SU-DHL-6 (cell line): ENCODE measurements around the gene EIF4G2.

Experiments
- H2AFZ ChIP-seq: fragments of 200-600 bp; sonication (generic); 2 replicates; pipeline ENCODE4 v1.6.1; 2014; ENCODE audit warnings: low read depth, mild to moderate bottlenecking, moderate library complexity, mixed read lengths, antibody characterized with exemption, low read length; ENCODE audit not compliant: severe bottlenecking
- H3F3A ChIP-seq: fragments of 200-600 bp; shearing (Covaris generic); 2 replicates; pipeline ENCODE4 v1.6.0; 2016; ENCODE audit warnings: antibody characterized with exemption, mild to moderate bottlenecking; ENCODE audit not compliant: insufficient read depth
- H3K27ac ChIP-seq: fragments of 200-600 bp; sonication (generic); 2 replicates; pipeline ENCODE4 v1.5.1; 2016; ENCODE audit warnings: low read depth, mild to moderate bottlenecking, low read length, moderate library complexity, mixed read lengths
- H3K27me3 ChIP-seq: fragments of 200-600 bp; sonication (generic), shearing (Covaris generic); 2 replicates; pipeline ENCODE4 v1.6.0; 2014; ENCODE audit warnings: mild to moderate bottlenecking, low read length
- H3K36me3 ChIP-seq: fragments of 200-600 bp; sonication (generic); 2 replicates; pipeline ENCODE4 v1.6.1; 2014; ENCODE audit warnings: mild to moderate bottlenecking, low read length, mixed read lengths
- H3K4me2 ChIP-seq: fragments of 300-600, 200-600 bp; shearing (Covaris generic), sonication (generic); 2 replicates; pipeline ENCODE4 v1.6.0; 2014; ENCODE audit warnings: low read length, low read depth, mild to moderate bottlenecking; ENCODE audit not compliant: poor library complexity, severe bottlenecking
- H3K4me3 ChIP-seq: fragments of 200-600 bp; sonication (generic); 2 replicates; pipeline ENCODE4 v1.5.1; 2014; ENCODE audit warnings: antibody characterized with exemption, low read length, mild to moderate bottlenecking, mixed read lengths; ENCODE audit not compliant: insufficient read depth, poor library complexity, severe bottlenecking
- H3K79me2 ChIP-seq: fragments of 200-600 bp; sonication (generic); 2 replicates; pipeline ENCODE4 v1.6.1; 2014; ENCODE audit warnings: mild to moderate bottlenecking, low read length, moderate library complexity; ENCODE audit not compliant: insufficient read depth
- H3K9ac ChIP-seq: fragments of 200-600 bp; sonication (generic); 2 replicates; pipeline ENCODE4 v1.7.0; 2014; ENCODE audit warnings: mild to moderate bottlenecking, low read length
- H3K9me2 ChIP-seq: fragments of 200-600 bp; sonication (generic); replicated peaks from 2 replicates; pipeline ENCODE4 v1.6.1; 2014; ENCODE audit warnings: low read length; ENCODE audit not compliant: insufficient read depth
- H3K9me3 ChIP-seq: fragments of 200-600 bp; sonication (generic); 2 replicates; pipeline ENCODE4 v1.6.1; 2014; ENCODE audit warnings: low read length, mixed read lengths; ENCODE audit not compliant: insufficient read depth
- H4K20me1 ChIP-seq: fragments of 200-600 bp; sonication (generic); 2 replicates; pipeline ENCODE4 v1.6.1; 2014; ENCODE audit warnings: low read depth, mild to moderate bottlenecking, antibody characterized with exemption, low read length, moderate library complexity, mixed read lengths
- CTCF ChIP-seq: fragments of 200-600 bp; sonication (generic); IDR thresholded peaks from one replicate; pipeline ENCODE4 v1.5.1; 2017; ENCODE audit warnings: antibody characterized with exemption, mild to moderate bottlenecking, low read length, moderate library complexity; ENCODE audit not compliant: insufficient read depth, poor library complexity, severe bottlenecking
- EZH2phosphoT487 ChIP-seq: fragments of 200-600 bp; sonication (generic), shearing (Covaris generic); conservative IDR thresholded peaks from 2 replicates; pipeline ENCODE4 v1.6.1; 2018; ENCODE audit warnings: mild to moderate bottlenecking, antibody characterized with exemption, low read length, moderate library complexity, mixed read lengths

EIF4G2 gene

GRCh38 chr11:10780040-10780439 is 28.7 kb downstream of the EIF4G2 start:
- Histone ChIP-seq H3K36me3 (peaks cover 8% of the 10 kb centered on the region; the same call in 1 of the 2 replicates), H2AFZ (no peak overlapping the region), H3K79me2 (no peaks in the 10 kb centered on the region), H4K20me1 (no peaks in the 10 kb centered on the region), H3K4me3 (no peak overlapping the region), H3F3A (no peaks in the 10 kb centered on the region), H3K27ac (no peak overlapping the region), H3K9me3 (no peaks in the 10 kb centered on the region), H3K9me2 (no peaks in the 10 kb centered on the region), H3K9ac (no peak overlapping the region), H3K4me2 (no peak overlapping the region), H3K27me3 (no peaks in the 10 kb centered on the region)
- TF ChIP-seq CTCF (no peak), EZH2phosphoT487 (no peak)

DNA sequence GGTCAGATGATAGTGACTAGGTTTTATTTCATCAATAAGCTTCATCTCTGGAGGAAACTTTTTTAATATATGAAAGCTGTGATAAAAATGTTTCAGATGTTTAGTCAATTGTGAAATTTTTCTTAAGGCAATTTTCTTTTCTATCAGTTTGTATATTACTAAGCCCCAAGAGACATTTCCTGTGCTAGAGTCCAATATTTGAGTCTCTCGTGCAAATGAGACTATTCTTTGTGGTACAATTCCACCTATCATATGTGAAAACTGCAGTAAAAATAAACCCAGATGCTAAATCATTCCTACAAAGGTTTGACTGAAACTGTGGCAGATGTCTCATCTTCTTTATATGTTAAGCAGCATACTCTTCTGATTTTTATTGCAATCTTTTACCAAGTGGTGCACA is 29.6 kb downstream of the EIF4G2 start:
- H3K9me3 ChIP-seq = no peaks in the 10 kb centered on the region
- no peak overlapping the region for H3K27ac ChIP-seq
- H3K79me2 ChIP-seq = no peaks in the 10 kb centered on the region
- TF ChIP-seq CTCF = no peak
- H3K27me3 ChIP-seq = no peaks in the 10 kb centered on the region
- H3K9ac ChIP-seq = no peak overlapping the region
- no peak overlapping the region for H3K4me3 ChIP-seq
- H4K20me1 ChIP-seq = no peaks in the 10 kb centered on the region
- no peaks in the 10 kb centered on the region for H3K9me2 ChIP-seq
- peaks cover 14% of the 10 kb centered on the region; the same call in 1 of the 2 replicates for H3K36me3 ChIP-seq
- no peak overlapping the region for H3K4me2 ChIP-seq
- H2AFZ ChIP-seq = no peak overlapping the region
- H3F3A ChIP-seq = no peaks in the 10 kb centered on the region

- TF ChIP-seq CTCF (no peak), EZH2phosphoT487 (no peak)
- Histone ChIP-seq H3K4me2 (no peak overlapping the region), H3K9ac (no peak overlapping the region), H4K20me1 (no peaks in the 10 kb centered on the region), H3K79me2 (no peaks in the 10 kb centered on the region), H3K36me3 (peaks cover 16% of the 10 kb centered on the region; the same call in 1 of the 2 replicates), H2AFZ (no peak overlapping the region), H3K4me3 (no peak overlapping the region), H3K9me2 (no peaks in the 10 kb centered on the region), H3K27me3 (no peaks in the 10 kb centered on the region), H3K9me3 (no peaks in the 10 kb centered on the region), H3F3A (no peaks in the 10 kb centered on the region), H3K27ac (no peak overlapping the region)
These were observed 30.3 kb downstream of the EIF4G2 start for GRCh38 chr11:10778217-10778970.
